ENCODE measurements around the gene PPP3CA.

- TF ChIP-seq POLR2A (IDR thresholded peaks at IDR 0.05; ENCODE audit: extremely low read depth, insufficient read length), result no peak
- no peak for TF ChIP-seq CTCF (IDR thresholded peaks at IDR 0.05; ENCODE audit: low read depth, low read length)
- no peak for TF ChIP-seq MYC (IDR thresholded peaks at IDR 0.05; ENCODE audit: low read depth, low read length)
- no peak for TF ChIP-seq MAX (IDR thresholded peaks at IDR 0.05; ENCODE audit: low read depth, low read length)
Measured at GRCh38 chr4:100977746-100978397, 369.5 kb downstream of the PPP3CA start.

Data from NB4 (cell line).